Activated B cell treated with CpG ODN at 0.5 μM for 24 hours (primary cell): ENCODE measurements around the gene IL36RN. TPM values are rescaled to one million over a fixed set of nuclear protein-coding genes. Genes with fewer than 3 reads are reported as not detected.

Experiments used
- ATAC-seq: fragments of 200-7000 bp; cut with Tn5 transposase; one replicate; pipeline ENCODE4 v1.10.0; 2021; ENCODE audit warnings: low read depth, mild to moderate bottlenecking, moderate library complexity
- CTCF ChIA-PET: fragments of 350-600 bp; sonication (Branson Sonifier 250); formaldehyde crosslinking; loops from one replicate; lab custom pipeline; 2021; ENCODE audit warnings: antibody characterized with exemption; lab: Charles Lee
- POLR2A ChIA-PET: fragments of 350-600 bp; sonication (Branson Sonifier 250); formaldehyde crosslinking; loops from one replicate; lab custom pipeline; 2021; ENCODE audit warnings: antibody characterized with exemption; lab: Charles Lee
- DNase-seq: peaks from one replicate; pipeline ENCODE4 v3.0.0; 2022
- H3K27ac Mint-ChIP-seq: one replicate; pipeline ENCODE4 v1.8.0; 2020; ENCODE audit warnings: mixed read lengths
- H3K27me3 Mint-ChIP-seq: one replicate; pipeline ENCODE4 v1.8.0; 2021; ENCODE audit warnings: mixed read lengths
- H3K36me3 Mint-ChIP-seq: one replicate; pipeline ENCODE4 v1.8.0; 2021; ENCODE audit warnings: low read depth, mixed read lengths
- H3K4me1 Mint-ChIP-seq: one replicate; pipeline ENCODE4 v1.8.0; 2021; ENCODE audit warnings: mixed read lengths
- H3K4me3 Mint-ChIP-seq: one replicate; pipeline ENCODE4 v1.8.0; 2020; ENCODE audit warnings: mild to moderate bottlenecking, mixed read lengths
- H3K9me3 Mint-ChIP-seq: one replicate; pipeline ENCODE4 v1.8.0; 2020; ENCODE audit warnings: mixed read lengths
- CTCF ChIP-seq: fragments of 200-600 bp; IDR thresholded peaks from one replicate; pipeline ENCODE4 v1.8.0; 2022; ENCODE audit warnings: antibody characterized with exemption, mild to moderate bottlenecking
- intact Hi-C: fragments of 100-400 bp; cut with micrococcal nuclease; formaldehyde crosslinking; loops from one replicate; pipeline ENCODE4 v1.15.1; 2024
- total RNA-seq: library from RNA; stranded (reverse); gene quantifications from 2 replicates; pipeline ENCODE4 v1.2.3, GENCODE V29; 2022

IL36RN gene
- not detected in 2 replicates for total RNA-seq

- POLR2A ChIA-PET: no interaction called here
- Mint-ChIP-seq H3K27me3 (peaks cover 17% of the 10 kb centered on the region), H3K4me1 (no peaks in the 10 kb centered on the region), H3K36me3 (no peaks in the 10 kb centered on the region), H3K9me3 (peaks cover 20% of the 10 kb centered on the region), H3K27ac (no peak within 1 kb of the TSS), H3K4me3 (no peak within 1 kb of the TSS)
- CTCF ChIA-PET: no interaction called here
- DNase-seq: no peak
- no peak for ATAC-seq
- intact Hi-C loops: no loop called here
- no peak for TF ChIP-seq CTCF
These were observed at the start of gene IL36RN for GRCh38 chr2:113058998-113059960. TSS of gene IL36RN (plus strand) at chr2:113059198. CDS start at chr2:113059439, 241 bp downstream.

GRCh38 chr2:113009622-113010021 is 49.4 kb upstream of the IL36RN start:
- no peak for DNase-seq
- H3K36me3 Mint-ChIP-seq: no peaks in the 10 kb centered on the region
- ChIA-PET POLR2A (no interaction called here), CTCF (no interaction called here)
- peaks cover 17% of the 10 kb centered on the region for H3K27me3 Mint-ChIP-seq
- intact Hi-C loops: no loop called here
- H3K9me3 Mint-ChIP-seq: no peaks in the 10 kb centered on the region
- TF ChIP-seq CTCF: no peak
- no peaks in the 10 kb centered on the region for H3K4me1 Mint-ChIP-seq
- H3K27ac Mint-ChIP-seq: no peak overlapping the region
- ATAC-seq: no peak
- no peak overlapping the region for H3K4me3 Mint-ChIP-seq

GRCh38 chr2:113010088-113010487 is 48.9 kb upstream of the IL36RN start:
- H3K27me3 Mint-ChIP-seq: peaks cover 17% of the 10 kb centered on the region
- H3K4me1 Mint-ChIP-seq: no peaks in the 10 kb centered on the region
- intact Hi-C loops: no loop called here
- H3K9me3 Mint-ChIP-seq: no peaks in the 10 kb centered on the region
- CTCF ChIA-PET: no interaction called here
- H3K4me3 Mint-ChIP-seq: no peak overlapping the region
- no peak for TF ChIP-seq CTCF
- ATAC-seq (no peak), DNase-seq (no peak)
- H3K36me3 Mint-ChIP-seq: no peaks in the 10 kb centered on the region
- POLR2A ChIA-PET: no interaction called here
- H3K27ac Mint-ChIP-seq: no peak overlapping the region

- ChIA-PET POLR2A (no interaction called here), CTCF (no interaction called here)
- TF ChIP-seq CTCF: no peak
- DNase-seq (no peak), ATAC-seq (no peak)
- Mint-ChIP-seq H3K36me3 (no peaks in the 10 kb centered on the region), H3K4me3 (no peak overlapping the region), H3K4me1 (no peaks in the 10 kb centered on the region), H3K27ac (no peak overlapping the region), H3K27me3 (peaks cover 15% of the 10 kb centered on the region), H3K9me3 (no peaks in the 10 kb centered on the region)
- intact Hi-C loops: no loop called here
These were observed 47.9 kb upstream of the IL36RN start for GRCh38 chr2:113011108-113011507.
